ENCODE results near the gene C1QTNF4.
A peak's percentile ranks its signal among the peaks of the same experiment; 100 is the strongest.

C1QTNF4 gene

DNA sequence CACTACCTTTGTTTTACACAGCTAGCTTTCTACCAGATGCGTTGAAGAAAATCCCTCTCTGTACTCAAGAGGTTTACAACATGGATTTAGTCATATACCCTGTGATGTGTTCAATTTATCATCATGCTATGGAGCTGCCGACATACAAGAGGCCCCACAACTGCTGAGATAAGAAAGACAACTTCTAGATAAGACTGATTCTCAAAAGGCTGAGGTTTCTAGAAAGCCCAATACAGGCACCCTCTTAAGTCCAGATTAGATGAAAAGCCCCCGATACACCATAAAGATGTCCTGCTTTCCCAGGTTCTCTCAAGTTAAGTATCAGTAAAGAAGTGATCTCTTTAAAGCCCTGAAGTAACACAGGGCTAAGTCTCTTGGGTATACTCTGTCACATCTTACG is 33.8 kb upstream of the C1QTNF4 start:
- ChIA-PET CTCF (interaction anchor here (1.2 to 3.2 kb wide), 3 partner anchors 11 to 149 kb away, joined by 3 to 10 read pairs (median 5); no protein-coding TSS in a partner anchor), POLR2A (no interaction called here)
- WGBS (ENCODE audit: insufficient coverage): 97% methylated on average over 3 of the region's 4 CpGs

GRCh38 chr11:47626234-47626633 is 32.0 kb upstream of the C1QTNF4 start:
- CTCF ChIA-PET: interaction anchor here (0.6 to 1.7 kb wide), 3 partner anchors 9 to 147 kb away, joined by 4 to 5 read pairs (median 4); no protein-coding TSS in a partner anchor

More for the DNA sequence above, 33.8 kb upstream of the C1QTNF4 start:
- H3K27me3 ChIP-seq (replicated peaks in 2 of 5; ENCODE audit: control insufficient read depth in 4 of 5, insufficient read depth in 5 of 5, low read length in 4 of 5): no peaks in the 10 kb centered on the region
- no peak for DNase-seq
- no peaks in the 10 kb centered on the region for H3K9me3 ChIP-seq (ENCODE audit: control extremely low read depth in 1 of 5, control insufficient read depth in 4 of 5, insufficient read depth in 2 of 5, low read depth in 1 of 5, low read length in 4 of 5)
- H3K4me3 ChIP-seq (ENCODE audit: control insufficient read depth in 1 of 7, extremely low read depth in 1 of 7, insufficient read depth in 4 of 7, low read depth in 2 of 7, low read length in 6 of 7): no peak overlapping the region
- no peaks in the 10 kb centered on the region for H3K4me1 ChIP-seq (ENCODE audit: control extremely low read depth in 1 of 4, control insufficient read depth in 4 of 4, insufficient read depth in 4 of 4, low read length in 3 of 4)
- H3K27ac ChIP-seq (ENCODE audit: insufficient read depth in 1 of 2, low read depth in 1 of 2, low read length in 2 of 2, poor library complexity in 1 of 2, severe bottlenecking in 2 of 2): no peak overlapping the region
- H3K36me3 ChIP-seq (ENCODE audit: control insufficient read depth in 4 of 4, insufficient read depth in 4 of 4, low read length in 3 of 4): peaks cover 16 to 75% (median 51%) of the 10 kb centered on the region in 4 experiments

DNA sequence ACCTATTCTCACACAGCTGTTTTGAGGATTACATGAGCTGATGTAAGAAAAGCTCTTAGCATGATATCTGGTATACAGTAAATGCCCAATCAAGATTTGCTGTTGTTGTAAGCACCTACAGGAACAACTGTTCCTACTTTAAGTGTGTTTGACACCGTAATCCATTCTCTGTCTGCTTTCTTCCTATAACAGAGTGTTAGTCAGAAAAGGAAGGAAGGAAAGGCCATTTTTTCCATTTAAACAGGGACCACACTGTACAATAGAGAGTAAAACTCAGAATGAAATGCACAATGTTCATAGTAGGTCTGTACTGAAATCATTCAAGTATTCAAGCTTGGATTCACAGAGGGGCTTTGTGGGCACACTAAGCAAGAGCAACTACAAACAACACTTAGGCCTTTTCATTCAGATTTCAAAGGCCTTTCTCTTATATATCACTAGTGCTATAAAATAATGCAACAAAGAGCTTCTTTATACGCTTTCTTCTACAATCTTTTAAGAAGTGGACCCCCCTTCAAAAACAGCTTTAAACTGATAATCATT is 26.7 kb upstream of the C1QTNF4 start:
- ChIA-PET CTCF (interaction anchor here (1.1 to 1.5 kb wide), 3 partner anchors 17 to 69 kb away, joined by 3 to 5 read pairs (median 4); no protein-coding TSS in a partner anchor), POLR2A (no interaction called here)
- H3K9me3 ChIP-seq (ENCODE audit: control extremely low read depth in 1 of 5, control insufficient read depth in 4 of 5, insufficient read depth in 2 of 5, low read depth in 1 of 5, low read length in 4 of 5): no peaks in the 10 kb centered on the region
- no peaks in the 10 kb centered on the region for H3K27me3 ChIP-seq (replicated peaks in 2 of 5; ENCODE audit: control insufficient read depth in 4 of 5, insufficient read depth in 5 of 5, low read length in 4 of 5)
- no peak for DNase-seq
- H3K4me1 ChIP-seq (ENCODE audit: control extremely low read depth in 1 of 4, control insufficient read depth in 4 of 4, insufficient read depth in 4 of 4, low read length in 3 of 4): peaks cover 0 to 24% (median 19%) of the 10 kb centered on the region in 4 experiments
- H3K27ac ChIP-seq (ENCODE audit: insufficient read depth in 1 of 2, low read depth in 1 of 2, low read length in 2 of 2, poor library complexity in 1 of 2, severe bottlenecking in 2 of 2): no peak overlapping the region
- no CpG with 5 or more reads among the region's 2 CpGs for WGBS (ENCODE audit: insufficient coverage)
- no peak overlapping the region for H3K4me3 ChIP-seq (ENCODE audit: control insufficient read depth in 1 of 7, extremely low read depth in 1 of 7, insufficient read depth in 4 of 7, low read depth in 2 of 7, low read length in 6 of 7)
- H3K36me3 ChIP-seq (ENCODE audit: control insufficient read depth in 4 of 4, insufficient read depth in 4 of 4, low read length in 3 of 4): peaks cover 4 to 58% (median 37%) of the 10 kb centered on the region in 4 experiments

More at GRCh38 chr11:47626234-47626633, 32.0 kb upstream of the C1QTNF4 start:
- no peak overlapping the region for H3K4me3 ChIP-seq (ENCODE audit: control insufficient read depth in 1 of 7, extremely low read depth in 1 of 7, insufficient read depth in 4 of 7, low read depth in 2 of 7, low read length in 6 of 7)
- H3K4me1 ChIP-seq (ENCODE audit: control extremely low read depth in 1 of 4, control insufficient read depth in 4 of 4, insufficient read depth in 4 of 4, low read length in 3 of 4): no peaks in the 10 kb centered on the region
- DNase-seq: no peak
- 97% methylated on average over 5 of the region's 8 CpGs for WGBS (ENCODE audit: insufficient coverage)
- H3K27ac ChIP-seq (ENCODE audit: insufficient read depth in 1 of 2, low read depth in 1 of 2, low read length in 2 of 2, poor library complexity in 1 of 2, severe bottlenecking in 2 of 2): no peak overlapping the region
- POLR2A ChIA-PET: no interaction called here
- peaks cover 16 to 82% (median 55%) of the 10 kb centered on the region in 4 experiments for H3K36me3 ChIP-seq (ENCODE audit: control insufficient read depth in 4 of 4, insufficient read depth in 4 of 4, low read length in 3 of 4)
- H3K27me3 ChIP-seq (replicated peaks in 2 of 5; ENCODE audit: control insufficient read depth in 4 of 5, insufficient read depth in 5 of 5, low read length in 4 of 5): no peaks in the 10 kb centered on the region
- H3K9me3 ChIP-seq (ENCODE audit: control extremely low read depth in 1 of 5, control insufficient read depth in 4 of 5, insufficient read depth in 2 of 5, low read depth in 1 of 5, low read length in 4 of 5): no peaks in the 10 kb centered on the region

- no peaks in the 10 kb centered on the region for H3K27me3 ChIP-seq (replicated peaks in 2 of 5; ENCODE audit: control insufficient read depth in 4 of 5, insufficient read depth in 5 of 5, low read length in 4 of 5)
- peak overlapping the region in 3 of 7 experiments; percentile 4 to 50 (median 11) for H3K4me3 ChIP-seq (ENCODE audit: control insufficient read depth in 1 of 7, extremely low read depth in 1 of 7, insufficient read depth in 4 of 7, low read depth in 2 of 7, low read length in 6 of 7)
- DNase-seq: peak in 2 of 3 donors; percentile 58 to 68
- peak overlapping the region; percentile 20 to 69 for H3K27ac ChIP-seq (ENCODE audit: insufficient read depth in 1 of 2, low read depth in 1 of 2, low read length in 2 of 2, poor library complexity in 1 of 2, severe bottlenecking in 2 of 2)
- no peaks in the 10 kb centered on the region for H3K9me3 ChIP-seq (ENCODE audit: control extremely low read depth in 1 of 5, control insufficient read depth in 4 of 5, insufficient read depth in 2 of 5, low read depth in 1 of 5, low read length in 4 of 5)
- ChIA-PET POLR2A (interaction anchor here (0.9 kb wide), 1 partner anchor 40 kb away, joined by 3 read pairs; no protein-coding TSS in a partner anchor), CTCF (interaction anchor here (0.8 to 5.9 kb wide), 23 partner anchors 9 to 309 kb away, joined by 3 to 27 read pairs (median 5); partner anchors contain the start of genes C1QTNF4 and CELF1)
- WGBS (ENCODE audit: insufficient coverage): no CpG with 5 or more reads among the region's 3 CpGs
- H3K36me3 ChIP-seq (ENCODE audit: control insufficient read depth in 4 of 4, insufficient read depth in 4 of 4, low read length in 3 of 4): peaks cover 0 to 32% (median 20%) of the 10 kb centered on the region in 4 experiments
- peaks cover 0 to 35% (median 23%) of the 10 kb centered on the region in 4 experiments for H3K4me1 ChIP-seq (ENCODE audit: control extremely low read depth in 1 of 4, control insufficient read depth in 4 of 4, insufficient read depth in 4 of 4, low read length in 3 of 4)
Measured at GRCh38 chr11:47617417-47617809, 23.2 kb upstream of the C1QTNF4 start.

DNA sequence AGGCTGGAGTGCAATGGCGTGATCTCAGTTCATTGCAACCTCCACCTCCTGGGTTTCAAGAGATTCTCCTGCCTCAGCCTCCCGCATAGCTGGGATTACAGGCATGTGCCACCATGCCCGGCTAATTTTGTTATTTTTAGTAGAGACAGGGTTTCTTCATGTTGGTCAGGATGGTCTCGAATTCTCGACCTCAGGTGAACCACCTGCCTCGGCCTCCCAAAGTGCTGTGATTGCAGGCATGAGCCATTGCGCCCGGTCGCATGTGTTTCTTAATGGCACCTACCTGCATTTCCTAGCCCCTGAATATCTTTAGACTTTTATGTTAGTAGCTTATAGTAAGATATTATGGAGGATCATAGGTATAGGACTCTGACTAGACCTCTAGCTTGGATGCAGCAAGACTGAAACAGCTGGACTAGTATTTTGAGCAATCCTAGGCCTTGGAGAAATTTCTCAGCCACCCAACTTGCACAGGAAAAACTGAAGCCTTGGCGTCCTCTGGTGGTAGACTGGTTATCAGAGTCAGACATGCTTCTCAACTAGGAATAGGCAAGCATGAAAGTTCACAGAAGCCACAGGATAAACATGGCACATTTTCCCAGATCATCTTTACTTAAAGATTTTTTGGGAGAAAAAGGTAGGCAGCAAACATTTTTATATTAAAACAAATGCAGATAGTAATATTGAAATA is 22.7 kb upstream of the C1QTNF4 start:
- POLR2A ChIA-PET: interaction anchor here (0.6 to 0.9 kb wide), 3 partner anchors 40 to 199 kb away, joined by 3 read pairs; no protein-coding TSS in a partner anchor
- CTCF ChIA-PET: interaction anchor here (0.6 to 5.9 kb wide), 34 partner anchors 10 to 309 kb away, joined by 3 to 27 read pairs (median 4); partner anchors contain the start of genes C1QTNF4, CELF1, FAM180B and KBTBD4
- no peaks in the 10 kb centered on the region for H3K9me3 ChIP-seq (ENCODE audit: control extremely low read depth in 1 of 5, control insufficient read depth in 4 of 5, insufficient read depth in 2 of 5, low read depth in 1 of 5, low read length in 4 of 5)
- H3K4me3 ChIP-seq (ENCODE audit: control insufficient read depth in 1 of 7, extremely low read depth in 1 of 7, insufficient read depth in 4 of 7, low read depth in 2 of 7, low read length in 6 of 7): peak overlapping the region in 1 of 7 experiments; percentile 4
- H3K27ac ChIP-seq (ENCODE audit: insufficient read depth in 1 of 2, low read depth in 1 of 2, low read length in 2 of 2, poor library complexity in 1 of 2, severe bottlenecking in 2 of 2): peak overlapping the region; percentile 20 to 69
- no peaks in the 10 kb centered on the region for H3K27me3 ChIP-seq (replicated peaks in 2 of 5; ENCODE audit: control insufficient read depth in 4 of 5, insufficient read depth in 5 of 5, low read length in 4 of 5)
- H3K4me1 ChIP-seq (ENCODE audit: control extremely low read depth in 1 of 4, control insufficient read depth in 4 of 4, insufficient read depth in 4 of 4, low read length in 3 of 4): peaks cover under 1 to 40% (median 27%) of the 10 kb centered on the region in 4 experiments
- H3K36me3 ChIP-seq (ENCODE audit: control insufficient read depth in 4 of 4, insufficient read depth in 4 of 4, low read length in 3 of 4): peaks cover 0 to 27% (median 16%) of the 10 kb centered on the region in 4 experiments
- WGBS (ENCODE audit: insufficient coverage): 73% methylated on average over 4 of the region's 10 CpGs
- peak; percentile 74 to 87 (median 81) for DNase-seq

DNA sequence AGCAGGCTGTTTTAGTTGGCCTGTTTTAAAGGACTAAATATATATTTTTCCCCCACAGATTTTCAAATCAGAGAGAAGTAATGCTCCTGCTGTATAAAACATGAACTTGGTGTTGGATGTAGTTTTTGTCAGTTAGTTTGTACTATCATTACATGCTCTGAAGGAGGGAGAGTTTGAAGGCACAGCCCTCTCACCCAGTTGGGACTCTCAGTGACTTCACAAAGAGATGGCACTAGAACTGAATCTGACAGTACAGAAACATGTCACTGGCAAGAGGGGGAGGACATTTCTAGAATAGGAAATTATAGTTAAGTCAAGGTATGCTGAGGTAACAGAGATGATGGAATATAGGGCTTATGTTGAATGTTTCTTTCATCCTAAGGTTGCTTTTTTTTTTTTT is 21.0 kb upstream of the C1QTNF4 start:
- H3K4me1 ChIP-seq (ENCODE audit: control extremely low read depth in 1 of 4, control insufficient read depth in 4 of 4, insufficient read depth in 4 of 4, low read length in 3 of 4): peaks cover 5 to 54% (median 40%) of the 10 kb centered on the region in 4 experiments
- DNase-seq: no peak
- no peak overlapping the region for H3K27ac ChIP-seq (ENCODE audit: insufficient read depth in 1 of 2, low read depth in 1 of 2, low read length in 2 of 2, poor library complexity in 1 of 2, severe bottlenecking in 2 of 2)
- no peak overlapping the region for H3K4me3 ChIP-seq (ENCODE audit: control insufficient read depth in 1 of 7, extremely low read depth in 1 of 7, insufficient read depth in 4 of 7, low read depth in 2 of 7, low read length in 6 of 7)
- H3K36me3 ChIP-seq (ENCODE audit: control insufficient read depth in 4 of 4, insufficient read depth in 4 of 4, low read length in 3 of 4): peaks cover 0 to 19% (median 7%) of the 10 kb centered on the region in 4 experiments
- H3K9me3 ChIP-seq (ENCODE audit: control extremely low read depth in 1 of 5, control insufficient read depth in 4 of 5, insufficient read depth in 2 of 5, low read depth in 1 of 5, low read length in 4 of 5): no peaks in the 10 kb centered on the region
- ChIA-PET POLR2A (no interaction called here), CTCF (interaction anchor here (1.1 to 5.9 kb wide), 7 partner anchors 9 to 127 kb away, joined by 3 to 27 read pairs (median 5); partner anchors contain the start of genes CELF1 and KBTBD4)
- no peaks in the 10 kb centered on the region for H3K27me3 ChIP-seq (replicated peaks in 2 of 5; ENCODE audit: control insufficient read depth in 4 of 5, insufficient read depth in 5 of 5, low read length in 4 of 5)

Measured in common myeloid progenitor, CD34-positive (primary cell).